SU-DHL-6 (cell line): ENCODE measurements around the gene SLC7A9.

Experiments used
- EZH2phosphoT487 ChIP-seq: fragments of 200-600 bp; sonication (generic), shearing (Covaris generic); conservative IDR thresholded peaks from 2 replicates; pipeline ENCODE4 v1.6.1; 2018; ENCODE audit warnings: mild to moderate bottlenecking, antibody characterized with exemption, low read length, moderate library complexity, mixed read lengths
- TF ChIP-seq, protein P1 (sequence below): fragments of 200-600 bp; sonication (generic); IDR thresholded peaks from one replicate; pipeline ENCODE4 v1.5.1; 2017; ENCODE audit warnings: antibody characterized with exemption, mild to moderate bottlenecking, low read length, moderate library complexity; ENCODE audit not compliant: insufficient read depth, poor library complexity, severe bottlenecking

DNA sequence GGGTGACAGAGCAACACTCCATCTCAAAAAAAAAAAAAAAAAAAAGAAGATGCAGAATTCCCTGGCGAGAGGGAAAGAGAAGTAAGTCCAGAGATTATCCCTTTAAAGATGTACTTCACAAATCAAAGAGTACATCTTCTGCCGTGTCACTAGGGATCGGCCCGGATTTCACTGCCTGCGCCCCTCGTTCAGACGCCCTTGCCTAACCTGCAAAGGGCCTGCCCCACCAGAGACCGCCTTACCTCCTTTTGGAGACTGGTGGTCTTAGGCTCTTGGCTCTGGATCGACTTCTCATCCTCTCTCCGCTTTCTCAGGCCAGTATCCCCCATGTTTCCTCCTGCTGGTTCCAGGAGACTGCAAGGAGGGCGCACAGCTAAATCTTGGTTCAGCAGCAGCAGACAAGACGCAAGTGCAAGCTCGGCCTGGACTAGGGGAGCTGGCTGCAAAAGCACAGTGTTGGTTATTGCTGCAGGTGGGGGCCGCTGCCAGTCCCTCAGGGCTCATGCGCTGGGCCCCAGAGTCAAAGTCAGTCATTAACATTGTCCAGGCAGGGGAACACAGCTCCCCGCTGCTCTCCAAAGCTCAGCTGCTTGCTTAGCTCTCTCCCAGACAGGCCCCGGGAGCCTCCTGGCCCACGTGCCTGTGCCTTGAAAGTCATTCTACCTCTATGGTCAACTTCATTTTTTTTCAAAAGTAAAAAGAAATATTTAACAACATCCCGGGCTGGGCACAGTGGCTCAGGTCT, 1.2 kb downstream of the SLC7A9 start:
- TF ChIP-seq, protein P1, sequence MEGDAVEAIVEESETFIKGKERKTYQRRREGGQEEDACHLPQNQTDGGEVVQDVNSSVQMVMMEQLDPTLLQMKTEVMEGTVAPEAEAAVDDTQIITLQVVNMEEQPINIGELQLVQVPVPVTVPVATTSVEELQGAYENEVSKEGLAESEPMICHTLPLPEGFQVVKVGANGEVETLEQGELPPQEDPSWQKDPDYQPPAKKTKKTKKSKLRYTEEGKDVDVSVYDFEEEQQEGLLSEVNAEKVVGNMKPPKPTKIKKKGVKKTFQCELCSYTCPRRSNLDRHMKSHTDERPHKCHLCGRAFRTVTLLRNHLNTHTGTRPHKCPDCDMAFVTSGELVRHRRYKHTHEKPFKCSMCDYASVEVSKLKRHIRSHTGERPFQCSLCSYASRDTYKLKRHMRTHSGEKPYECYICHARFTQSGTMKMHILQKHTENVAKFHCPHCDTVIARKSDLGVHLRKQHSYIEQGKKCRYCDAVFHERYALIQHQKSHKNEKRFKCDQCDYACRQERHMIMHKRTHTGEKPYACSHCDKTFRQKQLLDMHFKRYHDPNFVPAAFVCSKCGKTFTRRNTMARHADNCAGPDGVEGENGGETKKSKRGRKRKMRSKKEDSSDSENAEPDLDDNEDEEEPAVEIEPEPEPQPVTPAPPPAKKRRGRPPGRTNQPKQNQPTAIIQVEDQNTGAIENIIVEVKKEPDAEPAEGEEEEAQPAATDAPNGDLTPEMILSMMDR = no peak
- no peak for TF ChIP-seq EZH2phosphoT487
